OCI-LY3 (cell line): ENCODE results near the gene PLEKHA6.

Experiments used
- H2AFZ ChIP-seq: fragments of 200-600, 300-600 bp; shearing (Covaris generic); 2 replicates; pipeline ENCODE4 v1.6.0; 2014; ENCODE audit warnings: antibody characterized with exemption, low read depth, low read length
- H3K27ac ChIP-seq: fragments of 200-600, 300-600 bp; sonication (generic); 2 replicates; pipeline ENCODE4 v1.5.1; 2014; ENCODE audit warnings: mild to moderate bottlenecking, low read length, moderate library complexity, mixed read lengths
- H3K27me3 ChIP-seq: fragments of 200-600, 300-600 bp; sonication (generic); 2 replicates; pipeline ENCODE4 v1.6.1; 2014; ENCODE audit warnings: low read depth, low read length, mixed read lengths
- H3K36me3 ChIP-seq: fragments of 200-600, 300-600 bp; sonication (generic); replicated peaks from 2 replicates; pipeline ENCODE3; 2014; ENCODE audit warnings: low read depth, low read length, mixed read lengths
- H3K4me1 ChIP-seq: fragments of 300-600, 200-600 bp; sonication (generic); 2 replicates; pipeline ENCODE4 v1.6.1; 2014; ENCODE audit warnings: low read length, mixed read lengths
- H3K4me2 ChIP-seq: fragments of 200-600, 300-600 bp; sonication (generic); 2 replicates; pipeline ENCODE4 v1.6.1; 2014; ENCODE audit warnings: low read length, mixed read lengths
- H3K4me3 ChIP-seq: fragments of 300-600, 200-600 bp; sonication (generic); 2 replicates; pipeline ENCODE4 v1.5.1; 2014; ENCODE audit warnings: antibody characterized with exemption, mild to moderate bottlenecking, low read length, moderate library complexity
- H3K79me2 ChIP-seq: fragments of 300-600, 200-600 bp; shearing (Covaris generic); 2 replicates; pipeline ENCODE4 v1.6.1; 2014; ENCODE audit warnings: mild to moderate bottlenecking, low read length, mixed read lengths
- H3K9ac ChIP-seq: fragments of 300-600, 200-600 bp; shearing (Covaris generic); 2 replicates; pipeline ENCODE4 v1.6.0; 2014; ENCODE audit warnings: mild to moderate bottlenecking, low read length, moderate library complexity
- H3K9me3 ChIP-seq: fragments of 200-600, 300-600 bp; shearing (Covaris generic); 2 replicates; pipeline ENCODE4 v1.6.1; 2014; ENCODE audit warnings: low read length, mixed read lengths; ENCODE audit not compliant: insufficient read depth
- H4K20me1 ChIP-seq: fragments of 200-600, 300-600 bp; sonication (generic); 2 replicates; pipeline ENCODE4 v1.6.1; 2016; ENCODE audit warnings: low read length, mixed read lengths; ENCODE audit not compliant: insufficient read depth
- CTCF ChIP-seq: fragments of 200-600, 300-600 bp; sonication (generic); IDR thresholded peaks from 2 replicates; pipeline ENCODE4 v1.5.1; 2014; ENCODE audit warnings: antibody characterized with exemption, low read length, low read depth
- EZH2phosphoT487 ChIP-seq: fragments of 200-600 bp; shearing (Covaris generic); IDR thresholded peaks from 2 replicates; pipeline ENCODE4 v1.6.1; 2018; ENCODE audit warnings: antibody characterized with exemption, mixed run types, low read depth

PLEKHA6 gene

GRCh38 chr1:204216880-204217647 is 142.7 kb downstream of the PLEKHA6 start:
- no peak overlapping the region for H3K4me3 ChIP-seq
- no peak overlapping the region for H3K4me2 ChIP-seq
- TF ChIP-seq CTCF (no peak), EZH2phosphoT487 (no peak)
- H3K36me3 ChIP-seq: no peaks in the 10 kb centered on the region
- no peak overlapping the region for H3K9ac ChIP-seq
- peaks cover 31% of the 10 kb centered on the region for H3K27me3 ChIP-seq
- no peaks in the 10 kb centered on the region for H4K20me1 ChIP-seq
- H3K4me1 ChIP-seq: no peaks in the 10 kb centered on the region
- H3K27ac ChIP-seq: no peak overlapping the region
- no peaks in the 10 kb centered on the region for H3K9me3 ChIP-seq
- H3K79me2 ChIP-seq: no peaks in the 10 kb centered on the region
- no peak overlapping the region for H2AFZ ChIP-seq

GRCh38 chr1:204216236-204216635 is 143.5 kb downstream of the PLEKHA6 start:
- Histone ChIP-seq H3K36me3 (no peaks in the 10 kb centered on the region), H3K79me2 (no peaks in the 10 kb centered on the region), H4K20me1 (no peaks in the 10 kb centered on the region)

GRCh38 chr1:204213668-204214662 is 145.8 kb downstream of the PLEKHA6 start, which contains the start of gene GOLT1A:
TSS of gene GOLT1A (minus strand) at chr1:204213988. CDS start at chr1:204213906, 82 bp downstream.
- no peak within 1 kb of the TSS for H2AFZ ChIP-seq
- H3K79me2 ChIP-seq: no peaks in the 10 kb centered on the region
- H3K27me3 ChIP-seq: peaks cover 34% of the 10 kb centered on the region
- H3K4me3 ChIP-seq: no peak within 1 kb of the TSS
- no peak within 1 kb of the TSS for H3K4me2 ChIP-seq
- no peak within 1 kb of the TSS for H3K9ac ChIP-seq
- H3K9me3 ChIP-seq: no peaks in the 10 kb centered on the region
- TF ChIP-seq CTCF (no peak), EZH2phosphoT487 (no peak)
- no peaks in the 10 kb centered on the region for H3K4me1 ChIP-seq
- H3K27ac ChIP-seq: no peak within 1 kb of the TSS
- no peaks in the 10 kb centered on the region for H4K20me1 ChIP-seq
- H3K36me3 ChIP-seq: no peaks in the 10 kb centered on the region

More at GRCh38 chr1:204216236-204216635, 143.5 kb downstream of the PLEKHA6 start:
- H2AFZ ChIP-seq: no peak overlapping the region
- H3K4me2 ChIP-seq: no peak overlapping the region
- peaks cover 31% of the 10 kb centered on the region for H3K27me3 ChIP-seq
- no peaks in the 10 kb centered on the region for H3K4me1 ChIP-seq
- no peaks in the 10 kb centered on the region for H3K9me3 ChIP-seq
- no peak overlapping the region for H3K27ac ChIP-seq
- TF ChIP-seq EZH2phosphoT487: no peak
- no peak for TF ChIP-seq CTCF
- H3K9ac ChIP-seq: no peak overlapping the region
- no peak overlapping the region for H3K4me3 ChIP-seq

- H3K4me1 ChIP-seq: no peaks in the 10 kb centered on the region
- no peaks in the 10 kb centered on the region for H3K36me3 ChIP-seq
- TF ChIP-seq CTCF: no peak
- no peak for TF ChIP-seq EZH2phosphoT487
- no peak overlapping the region for H3K9ac ChIP-seq
- H3K9me3 ChIP-seq: no peaks in the 10 kb centered on the region
- no peaks in the 10 kb centered on the region for H3K79me2 ChIP-seq
- H2AFZ ChIP-seq: no peak overlapping the region
- H3K4me2 ChIP-seq: no peak overlapping the region
- no peaks in the 10 kb centered on the region for H4K20me1 ChIP-seq
- peaks cover 26% of the 10 kb centered on the region for H3K27me3 ChIP-seq
- no peak overlapping the region for H3K4me3 ChIP-seq
- no peak overlapping the region for H3K27ac ChIP-seq
Measured at GRCh38 chr1:204212715-204213114, 147.0 kb downstream of the PLEKHA6 start.
